ENCODE data around the gene MFSD11. TPM values are rescaled to one million over a fixed set of nuclear protein-coding genes. Genes with fewer than 3 reads are reported as not detected.

Gene MFSD11
- total and polyA plus RNA-seq, 2 of the 8 experiments (the other 6 are each of a cell fraction or from before 2014, with no cell fraction given), result 17.7 to 19.8 TPM

GRCh38 chr17:76781056-76781982 is 43.4 kb downstream of the MFSD11 start (continued):
- TF ChIP-seq CHD7 (IDR thresholded peaks at IDR 0.05; ENCODE audit: insufficient replicate concordance, low read length) (no peak), SIRT6 (IDR thresholded peaks at IDR 0.05; ENCODE audit: low read length) (no peak), ZNF274 (IDR thresholded peaks at IDR 0.05; ENCODE audit: borderline replicate concordance, extremely low read depth, low read length) (no peak), CTCF (IDR thresholded peaks at IDR 0.05; ENCODE audit: control extremely low read depth in 1 of 3, insufficient read depth in 1 of 3, low read depth in 1 of 3, low read length in 3 of 3) (peak in 1 of 3 experiments; percentile 12; a peak in 1 of 4 replicates)
